Pericardium fibroblast (primary cell): ENCODE measurements around the gene ZNF211. TPM values are rescaled to one million over a fixed set of nuclear protein-coding genes. Genes with fewer than 3 reads are reported as not detected.

ENCODE experiments used
- total RNA-seq: library from RNA; depleted of rRNA; stranded (reverse); fragments of >200 nt; gene quantifications from 2 replicates; pipeline ENCODE4 v1.2.3, GENCODE V29; 2015

ZNF211 gene
- total RNA-seq: 6.0 and 7.7 TPM in 2 replicates

GRCh38 chr19:57632987-57633831 is at the start of gene ZNF211:
TSS of gene ZNF211 (plus strand) at chr19:57633168. CDS start at chr19:57633347, 179 bp downstream.

GRCh38 chr19:57583521-57584416 is 49.2 kb upstream of the ZNF211 start, which contains the start of gene ZIK1:
TSS of gene ZIK1 (plus strand) at chr19:57584145. CDS start at chr19:57584357, 212 bp downstream.

GRCh38 chr19:57599761-57600383 is 33.1 kb upstream of the ZNF211 start, which contains the start of gene ZNF530:
TSS of gene ZNF530 (plus strand) at chr19:57599885. CDS start at chr19:57604346, 4,461 bp downstream.

GRCh38 chr19:57613941-57614743 is 18.8 kb upstream of the ZNF211 start, which contains the start of gene ZNF134:
TSS of gene ZNF134 (plus strand) at chr19:57614242. CDS start at chr19:57619469, 5,227 bp downstream.

GRCh38 chr19:57668635-57669034 is 35.7 kb downstream of the ZNF211 start, which contains the start of gene ZSCAN4:
TSS of gene ZSCAN4 (plus strand) at chr19:57668935. CDS start at chr19:57676146, 7,211 bp downstream.

Other genes with a start within 250 kb of the ZNF211 start
- gene ZNF548, start 243.3 kb upstream of the ZNF211 start, total RNA-seq: 14.4 and 28.1 TPM in 2 replicates
- 1.9 and 4.3 TPM in 2 replicates for gene ZNF17, start 222.0 kb upstream of the ZNF211 start, total RNA-seq
- gene ZNF749, start 197.8 kb upstream of the ZNF211 start, total RNA-seq: 6.3 and 6.5 TPM in 2 replicates
- 0.17 and 0.23 TPM in 2 replicates for gene VN1R1, start 176.0 kb upstream of the ZNF211 start, total RNA-seq
- gene ZNF772, start 155.6 kb upstream of the ZNF211 start, total RNA-seq: 9.7 and 11.4 TPM in 2 replicates
- gene ZNF419, start 145.4 kb upstream of the ZNF211 start, total RNA-seq: 7.6 and 9.6 TPM in 2 replicates
- gene ZNF773, start 133.2 kb upstream of the ZNF211 start, total RNA-seq: 7.7 and 10.4 TPM in 2 replicates
- gene ZNF549, start 105.8 kb upstream of the ZNF211 start, total RNA-seq: 3.8 and 3.9 TPM in 2 replicates
- 2.6 and 2.8 TPM in 2 replicates for gene ZNF550, start 73.3 kb upstream of the ZNF211 start, total RNA-seq
- 5.5 and 6.6 TPM in 2 replicates for gene ZNF416, start 54.3 kb upstream of the ZNF211 start, total RNA-seq
- 7.2 and 8.1 TPM in 2 replicates for gene ZIK1, start 49.0 kb upstream of the ZNF211 start, total RNA-seq
- gene ZNF530, start 33.3 kb upstream of the ZNF211 start, total RNA-seq: 4.0 and 4.2 TPM in 2 replicates
- 18.7 and 20.1 TPM in 2 replicates for gene ZNF134, start 18.9 kb upstream of the ZNF211 start, total RNA-seq
- not detected in 2 replicates for gene ZSCAN4, start 35.8 kb downstream of the ZNF211 start, total RNA-seq
- gene ZNF551, start 48.8 kb downstream of the ZNF211 start, total RNA-seq: 5.8 and 14.0 TPM in 2 replicates
- gene ZNF154, start 76.0 kb downstream of the ZNF211 start, total RNA-seq: 2.3 and 4.3 TPM in 2 replicates
- 6.2 and 7.0 TPM in 2 replicates for gene ZNF671, start 94.5 kb downstream of the ZNF211 start, total RNA-seq
- gene ZNF776, start 113.6 kb downstream of the ZNF211 start, total RNA-seq: 4.7 and 9.1 TPM in 2 replicates
- gene ZNF586, start 136.5 kb downstream of the ZNF211 start, total RNA-seq: 4.7 and 12.6 TPM in 2 replicates
- 0.85 and 2.6 TPM in 2 replicates for gene ZNF552, start 181.7 kb downstream of the ZNF211 start, total RNA-seq
- 7.9 and 10.6 TPM in 2 replicates for gene ZNF587B, start 197.1 kb downstream of the ZNF211 start, total RNA-seq
- gene ZNF587, start 216.7 kb downstream of the ZNF211 start, total RNA-seq: 9.0 and 15.4 TPM in 2 replicates